Panc1 (cell line): ENCODE measurements around the gene CXCR5. TPM values are rescaled to one million over a fixed set of nuclear protein-coding genes. Genes with fewer than 3 reads are reported as not detected.

Experiments
- ATAC-seq: fragments of 200-7000 bp; cut with Tn5 transposase; 2 replicates; pipeline ENCODE4 v1.9.1; 2020; ENCODE audit warnings: mild to moderate bottlenecking, moderate library complexity
- BruUV-seq: library from RNA; stranded (reverse); fragments of 400-500 nt; replicated peaks from 2 replicates; lab custom pipeline; 2021; lab: Mats Ljungman, UMichigan
- CTCF ChIA-PET: fragments of 300-600 bp; sonication (Branson Sonifier 250); formaldehyde crosslinking; loops from one replicate; lab custom pipeline; 2022; ENCODE audit warnings: antibody characterized with exemption; lab: Charles Lee
- POLR2A ChIA-PET: fragments of 300-600 bp; sonication (Branson Sonifier 250); formaldehyde crosslinking; loops from one replicate; lab custom pipeline; 2022; ENCODE audit warnings: antibody characterized with exemption; lab: Charles Lee
- DNase-seq: peaks from one replicate; pipeline ENCODE4 v3.0.0-alpha.2; 2010; ENCODE audit warnings: low read depth, low spot score
- H3K27ac ChIP-seq: 2 replicates; pipeline ENCODE4 v1.5.1; 2011; ENCODE audit warnings: mild to moderate bottlenecking, low read length, inconsistent platforms
- H3K27me3 ChIP-seq: fragments of 200-500 bp; sonication (Bioruptor generic); 2 replicates; pipeline ENCODE4 v1.6.0; 2014; ENCODE audit warnings: low read length, inconsistent platforms; ENCODE audit not compliant: control insufficient read depth, insufficient read depth
- H3K36me3 ChIP-seq: fragments of 200-500 bp; sonication (Bioruptor generic); 2 replicates; pipeline ENCODE4 v1.5.1; 2014; ENCODE audit warnings: inconsistent platforms, mild to moderate bottlenecking, low read length, moderate library complexity; ENCODE audit not compliant: control insufficient read depth, insufficient read depth
- H3K4me1 ChIP-seq: 2 replicates; pipeline ENCODE4 v1.5.1; 2011; ENCODE audit warnings: inconsistent platforms, mild to moderate bottlenecking, low read length, moderate library complexity; ENCODE audit not compliant: control insufficient read depth, insufficient read depth
- H3K4me3 ChIP-seq, 2 experiments: 2 replicates each; pipeline ENCODE4 v1.5.1; 2011 to 2012; ENCODE audit warnings: low read depth in 2 of 2, low read length in 2 of 2, mild to moderate bottlenecking in 2 of 2, inconsistent platforms in 1 of 2, moderate library complexity in 1 of 2
- H3K9me3 ChIP-seq: fragments of 200-500 bp; sonication (Bioruptor generic); 2 replicates; pipeline ENCODE4 v1.5.1; 2014; ENCODE audit warnings: low read depth, mild to moderate bottlenecking, inconsistent platforms, low read length, moderate library complexity; ENCODE audit not compliant: control insufficient read depth, insufficient read depth
- POLR2AphosphoS5 ChIP-seq: IDR thresholded peaks from 2 replicates; pipeline ENCODE4 v1.6.1; 2012; ENCODE audit warnings: mild to moderate bottlenecking, low read depth, low read length, moderate library complexity
- SIN3A ChIP-seq: IDR thresholded peaks from 2 replicates; pipeline ENCODE4 v1.6.1; 2012; ENCODE audit warnings: low read depth, mild to moderate bottlenecking, low read length, moderate library complexity, borderline replicate concordance; ENCODE audit not compliant: insufficient read depth
- TCF7L2 ChIP-seq: IDR thresholded peaks from 2 replicates; pipeline ENCODE4 v1.6.1; 2011; ENCODE audit warnings: mild to moderate bottlenecking, low read depth, low read length, inconsistent platforms
- in situ Hi-C: cut with HindIII; loops from 2 replicates; pipeline ENCODE4 v1.10.0; 2016; ENCODE audit warnings: low sequenced_read_pairs, low pct_unique_long_range_greater_than_20kb
- intact Hi-C: fragments of 100-400 bp; cut with micrococcal nuclease; formaldehyde crosslinking; loops from one replicate; pipeline ENCODE4 v1.10.0; 2022; ENCODE audit not compliant: unreplicated experiment
- total RNA-seq: library from RNA; stranded (reverse); gene quantifications from one replicate; pipeline ENCODE4 v1.2.1, GENCODE V29; 2021; ENCODE audit not compliant: unreplicated experiment
- TF ChIP-seq, protein P1 (sequence below), 2 experiments: IDR thresholded peaks; 2 replicates each; pipeline ENCODE4 v1.6.1; 2011 to 2012; ENCODE audit warnings: low read depth in 2 of 2, control low read depth in 1 of 2, low read length in 1 of 2, mild to moderate bottlenecking in 1 of 2, moderate library complexity in 1 of 2; ENCODE audit not compliant: insufficient read depth in 1 of 2

The CXCR5 gene
- total RNA-seq, 1 experiment from 2014 or later, result not detected

DNA sequence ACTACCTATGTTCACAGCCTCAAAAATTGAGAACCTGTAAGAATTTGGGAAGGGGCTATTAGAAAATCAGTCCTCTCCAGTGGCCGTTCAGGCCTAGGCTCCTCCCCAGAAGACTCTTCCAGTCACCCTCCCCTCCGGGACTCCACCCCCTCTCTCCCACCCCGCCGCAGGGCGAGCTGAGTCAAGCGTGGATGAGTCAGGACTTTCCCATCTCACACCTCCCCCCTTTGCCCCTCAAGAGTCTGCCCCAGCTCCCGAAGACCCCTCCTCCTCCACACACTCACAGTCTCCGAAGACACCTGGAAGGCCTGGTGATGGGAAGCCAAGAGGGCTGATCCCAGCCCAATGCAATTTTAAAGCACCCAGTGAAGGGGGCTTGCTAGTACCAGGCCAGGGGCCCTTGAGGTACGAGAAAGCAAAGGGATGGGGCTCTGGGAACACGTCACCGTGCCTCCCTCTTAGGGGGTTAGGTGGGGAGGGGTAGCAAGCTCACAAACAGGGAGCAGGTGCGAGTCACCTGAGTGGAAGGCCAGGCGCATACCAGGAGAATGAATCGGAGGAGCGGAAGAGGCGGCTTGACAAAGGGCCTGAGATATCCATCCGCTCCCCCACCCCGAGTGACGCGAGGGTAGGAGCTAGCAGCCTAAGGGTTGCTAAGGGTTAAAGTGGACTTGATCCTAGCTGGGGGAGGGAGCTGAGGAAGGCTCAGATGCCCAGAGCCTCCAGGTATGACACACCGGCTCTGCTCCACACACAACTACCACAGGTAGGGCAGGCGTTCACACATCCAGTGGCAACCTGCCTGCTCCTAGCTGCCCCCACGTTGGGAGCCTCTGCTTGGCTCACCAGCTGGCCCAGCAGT, 28.4 kb downstream of the CXCR5 start:
- no TSS peak for BruUV-seq
- POLR2A ChIA-PET, result interaction anchor here (0.5 to 1.7 kb wide), 4 partner anchors 11 to 143 kb away, joined by 3 to 11 read pairs (median 5); partner anchors contain the start of gene BCL9L

DNA sequence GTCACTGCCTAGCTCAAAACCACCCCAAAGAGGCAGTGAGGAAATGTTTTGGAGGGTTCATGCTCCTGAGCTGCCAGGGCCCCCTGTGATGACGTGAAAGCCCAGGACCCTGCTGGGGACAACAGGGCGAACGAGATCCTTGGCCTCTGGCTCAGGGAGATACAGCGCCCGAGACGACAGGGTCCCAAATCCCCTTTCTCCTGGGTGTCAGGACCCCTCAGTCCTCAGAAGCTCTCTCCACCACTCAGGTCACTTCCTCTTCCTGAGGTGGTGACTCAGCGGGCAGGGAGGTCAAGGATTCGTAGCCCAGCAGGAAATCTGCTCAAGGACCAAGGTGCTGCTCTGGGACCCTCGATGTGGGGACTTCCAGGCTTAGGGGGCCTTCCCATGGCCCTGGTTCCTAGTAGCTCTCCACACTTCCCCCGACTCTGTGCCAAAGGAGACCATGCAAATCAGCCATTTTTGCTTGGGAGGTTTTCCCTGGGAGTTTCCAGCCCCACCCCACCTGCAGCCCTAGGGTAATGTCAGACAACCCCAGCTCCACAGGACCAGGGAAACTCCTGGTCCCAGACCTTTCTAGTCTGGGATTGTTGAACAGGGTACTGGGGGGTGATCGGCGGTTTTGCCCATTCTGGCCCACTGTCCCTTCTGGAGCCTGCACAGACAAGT, 29.2 kb downstream of the CXCR5 start:
- Histone ChIP-seq H3K36me3 (peaks cover 3% of the 10 kb centered on the region; the same call in 1 of the 2 replicates), H3K9me3 (no peaks in the 10 kb centered on the region), H3K27ac (peak overlapping the region; percentile 99), H3K27me3 (no peaks in the 10 kb centered on the region), H3K4me1 (peaks cover 97% of the 10 kb centered on the region), H3K4me3 (peak overlapping the region; percentile 1 to 43; a peak in 1 of 4 replicates)
- no TSS peak for BruUV-seq
- intact Hi-C loops, result no loop called here
- ChIA-PET POLR2A (interaction anchor here (0.7 to 1.7 kb wide), 3 partner anchors 10 to 13 kb away, joined by 3 to 11 read pairs (median 6); partner anchors contain the start of gene BCL9L), CTCF (interaction anchor here (1.9 kb wide), 1 partner anchor 17 kb away, joined by 9 read pairs; no protein-coding TSS in a partner anchor)
- in situ Hi-C loops, result no loop called here
- no peak for ATAC-seq
- TF ChIP-seq TCF7L2, result no peak
- 0 out of 2 replicates have a peak, but pooled peaks have one; percentile 4 for TF ChIP-seq SIN3A
- DNase-seq, result no peak

More for the DNA sequence above, 28.4 kb downstream of the CXCR5 start:
- peak overlapping the region; percentile 28 to 43; a peak in 3 of 4 replicates for H3K4me3 ChIP-seq
- no peak; the same call in 1 of the 2 replicates for TF ChIP-seq POLR2AphosphoS5
- TF ChIP-seq, protein P1, sequence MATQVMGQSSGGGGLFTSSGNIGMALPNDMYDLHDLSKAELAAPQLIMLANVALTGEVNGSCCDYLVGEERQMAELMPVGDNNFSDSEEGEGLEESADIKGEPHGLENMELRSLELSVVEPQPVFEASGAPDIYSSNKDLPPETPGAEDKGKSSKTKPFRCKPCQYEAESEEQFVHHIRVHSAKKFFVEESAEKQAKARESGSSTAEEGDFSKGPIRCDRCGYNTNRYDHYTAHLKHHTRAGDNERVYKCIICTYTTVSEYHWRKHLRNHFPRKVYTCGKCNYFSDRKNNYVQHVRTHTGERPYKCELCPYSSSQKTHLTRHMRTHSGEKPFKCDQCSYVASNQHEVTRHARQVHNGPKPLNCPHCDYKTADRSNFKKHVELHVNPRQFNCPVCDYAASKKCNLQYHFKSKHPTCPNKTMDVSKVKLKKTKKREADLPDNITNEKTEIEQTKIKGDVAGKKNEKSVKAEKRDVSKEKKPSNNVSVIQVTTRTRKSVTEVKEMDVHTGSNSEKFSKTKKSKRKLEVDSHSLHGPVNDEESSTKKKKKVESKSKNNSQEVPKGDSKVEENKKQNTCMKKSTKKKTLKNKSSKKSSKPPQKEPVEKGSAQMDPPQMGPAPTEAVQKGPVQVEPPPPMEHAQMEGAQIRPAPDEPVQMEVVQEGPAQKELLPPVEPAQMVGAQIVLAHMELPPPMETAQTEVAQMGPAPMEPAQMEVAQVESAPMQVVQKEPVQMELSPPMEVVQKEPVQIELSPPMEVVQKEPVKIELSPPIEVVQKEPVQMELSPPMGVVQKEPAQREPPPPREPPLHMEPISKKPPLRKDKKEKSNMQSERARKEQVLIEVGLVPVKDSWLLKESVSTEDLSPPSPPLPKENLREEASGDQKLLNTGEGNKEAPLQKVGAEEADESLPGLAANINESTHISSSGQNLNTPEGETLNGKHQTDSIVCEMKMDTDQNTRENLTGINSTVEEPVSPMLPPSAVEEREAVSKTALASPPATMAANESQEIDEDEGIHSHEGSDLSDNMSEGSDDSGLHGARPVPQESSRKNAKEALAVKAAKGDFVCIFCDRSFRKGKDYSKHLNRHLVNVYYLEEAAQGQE (IDR thresholded peaks at IDR 0.05; ENCODE audit: insufficient read depth in 1 of 2, low read depth in 2 of 2, low read length in 1 of 2), result no peak
- peak; percentile 99 for TF ChIP-seq TCF7L2
- TF ChIP-seq SIN3A, result 0 out of 2 replicates have a peak, but pooled peaks have one; percentile 8
- H3K4me1 ChIP-seq, result peaks cover 97% of the 10 kb centered on the region
- H3K27me3 ChIP-seq, result no peaks in the 10 kb centered on the region
- H3K9me3 ChIP-seq, result no peaks in the 10 kb centered on the region
- in situ Hi-C loops (no loop called here), intact Hi-C loops (no loop called here)
- DNase-seq, result peak; percentile 96
- peaks cover 3% of the 10 kb centered on the region; the same call in 1 of the 2 replicates for H3K36me3 ChIP-seq
- ATAC-seq, result peak; percentile 44
- peak overlapping the region; percentile 99 for H3K27ac ChIP-seq
- CTCF ChIA-PET, result interaction anchor here (1.9 kb wide), 1 partner anchor 18 kb away, joined by 9 read pairs; no protein-coding TSS in a partner anchor
